ENCODE data around the gene TRDN.
"Not testable (repeated sequence)": the region's sequence is repeated elsewhere in the genome, so short reads cannot be mapped to it uniquely, and the experiment has no call there.

Gene TRDN

GRCh38 chr6:123589317-123589716, 47.4 kb downstream of the TRDN start:
- no peaks in the 10 kb centered on the region for H3K36me3 ChIP-seq (ENCODE audit: insufficient read depth, low read length)
- no peaks in the 10 kb centered on the region for H3K4me1 ChIP-seq (ENCODE audit: control insufficient read depth, insufficient read depth, low read length)
- no peak overlapping the region for H3K9ac ChIP-seq (ENCODE audit: low read depth, low read length)
- no peaks in the 10 kb centered on the region for H3K27me3 ChIP-seq (ENCODE audit: control insufficient read depth, insufficient read depth, low read length)
- H3K4me2 ChIP-seq (ENCODE audit: low read length), result peak overlapping the region; percentile 45
- no peak overlapping the region for H3K4me3 ChIP-seq (ENCODE audit: low read length)
- no peaks in the 10 kb centered on the region for H3K9me3 ChIP-seq (replicated peaks; ENCODE audit: low read length)

DNA sequence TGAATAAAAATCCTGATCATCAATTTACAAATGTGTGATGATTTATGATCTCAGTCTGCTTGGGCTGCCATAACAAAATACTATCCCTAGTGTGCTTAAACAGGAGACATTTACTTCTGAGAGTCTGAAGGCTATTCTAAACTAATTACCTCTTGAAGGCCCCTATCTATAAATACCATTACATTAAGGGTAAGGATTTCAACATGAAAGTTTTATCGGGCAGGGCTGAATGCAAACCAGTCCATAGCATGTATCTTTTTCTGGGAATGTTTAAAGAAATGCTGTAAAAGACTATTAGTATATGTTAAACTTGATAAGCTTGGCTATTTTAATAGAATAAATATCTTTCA, 48.2 kb downstream of the TRDN start:
- H3K36me3 ChIP-seq (ENCODE audit: insufficient read depth, low read length), result no peaks in the 10 kb centered on the region
- H3K4me3 ChIP-seq (ENCODE audit: low read length), result no peak overlapping the region
- no peaks in the 10 kb centered on the region for H3K4me1 ChIP-seq (ENCODE audit: control insufficient read depth, insufficient read depth, low read length)
- no peak overlapping the region for H3K4me2 ChIP-seq (ENCODE audit: low read length)
- no peaks in the 10 kb centered on the region for H3K9me3 ChIP-seq (replicated peaks; ENCODE audit: low read length)
- H3K27me3 ChIP-seq (ENCODE audit: control insufficient read depth, insufficient read depth, low read length), result no peaks in the 10 kb centered on the region
- no peak overlapping the region for H3K9ac ChIP-seq (ENCODE audit: low read depth, low read length)

- Histone ChIP-seq H3K27me3 (ENCODE audit: control insufficient read depth, insufficient read depth, low read length) (no peaks in the 10 kb centered on the region), H3K4me1 (ENCODE audit: control insufficient read depth, insufficient read depth, low read length) (no peaks in the 10 kb centered on the region), H3K4me3 (ENCODE audit: low read length) (no peak overlapping the region), H3K9ac (ENCODE audit: low read depth, low read length) (no peak overlapping the region), H3K4me2 (ENCODE audit: low read length) (no peak overlapping the region), H3K9me3 (replicated peaks; ENCODE audit: low read length) (no peaks in the 10 kb centered on the region), H3K36me3 (ENCODE audit: insufficient read depth, low read length) (no peaks in the 10 kb centered on the region)
Measured at GRCh38 chr6:123587838-123588545, 48.8 kb downstream of the TRDN start.

- H3K36me3 ChIP-seq (ENCODE audit: insufficient read depth, low read length); H3K27me3 ChIP-seq (ENCODE audit: control insufficient read depth, insufficient read depth, low read length); H3K9me3 ChIP-seq (replicated peaks; ENCODE audit: low read length); H3K9ac ChIP-seq (ENCODE audit: low read depth, low read length); H3K4me3 ChIP-seq (ENCODE audit: low read length); H3K4me2 ChIP-seq (ENCODE audit: low read length); H3K4me1 ChIP-seq (ENCODE audit: control insufficient read depth, insufficient read depth, low read length): not testable (repeated sequence)
Measured at GRCh38 chr6:123587407-123587806, 49.3 kb downstream of the TRDN start.

- Histone ChIP-seq H3K4me1 (ENCODE audit: control insufficient read depth, insufficient read depth, low read length) (no peaks in the 10 kb centered on the region), H3K27me3 (ENCODE audit: control insufficient read depth, insufficient read depth, low read length) (no peaks in the 10 kb centered on the region), H3K4me3 (ENCODE audit: low read length) (no peak overlapping the region), H3K9ac (ENCODE audit: low read depth, low read length) (no peak overlapping the region), H3K4me2 (ENCODE audit: low read length) (no peak overlapping the region), H3K9me3 (replicated peaks; ENCODE audit: low read length) (no peaks in the 10 kb centered on the region), H3K36me3 (ENCODE audit: insufficient read depth, low read length) (no peaks in the 10 kb centered on the region)
Measured at GRCh38 chr6:123580331-123580730, 56.4 kb downstream of the TRDN start.

- Histone ChIP-seq H3K27me3 (ENCODE audit: control insufficient read depth, insufficient read depth, low read length) (no peaks in the 10 kb centered on the region), H3K4me1 (ENCODE audit: control insufficient read depth, insufficient read depth, low read length) (no peaks in the 10 kb centered on the region), H3K4me2 (ENCODE audit: low read length) (no peak overlapping the region), H3K4me3 (ENCODE audit: low read length) (no peak overlapping the region), H3K9me3 (replicated peaks; ENCODE audit: low read length) (no peaks in the 10 kb centered on the region), H3K36me3 (ENCODE audit: insufficient read depth, low read length) (no peaks in the 10 kb centered on the region), H3K9ac (ENCODE audit: low read depth, low read length) (no peak overlapping the region)
Measured at GRCh38 chr6:123575188-123575587, 61.6 kb downstream of the TRDN start.

- Histone ChIP-seq H3K9me3 (replicated peaks; ENCODE audit: low read length) (no peaks in the 10 kb centered on the region), H3K4me3 (ENCODE audit: low read length) (peak overlapping the region; percentile 29), H3K4me2 (ENCODE audit: low read length) (peak overlapping the region; percentile 62), H3K4me1 (ENCODE audit: control insufficient read depth, insufficient read depth, low read length) (no peaks in the 10 kb centered on the region), H3K36me3 (ENCODE audit: insufficient read depth, low read length) (no peaks in the 10 kb centered on the region), H3K27me3 (ENCODE audit: control insufficient read depth, insufficient read depth, low read length) (no peaks in the 10 kb centered on the region), H3K9ac (ENCODE audit: low read depth, low read length) (no peak overlapping the region)
Measured at GRCh38 chr6:123570813-123571684, 65.7 kb downstream of the TRDN start.

- Histone ChIP-seq H3K9ac (ENCODE audit: low read depth, low read length) (no peak overlapping the region), H3K4me1 (ENCODE audit: control insufficient read depth, insufficient read depth, low read length) (no peaks in the 10 kb centered on the region), H3K4me3 (ENCODE audit: low read length) (no peak overlapping the region), H3K9me3 (replicated peaks; ENCODE audit: low read length) (no peaks in the 10 kb centered on the region), H3K27me3 (ENCODE audit: control insufficient read depth, insufficient read depth, low read length) (no peaks in the 10 kb centered on the region), H3K4me2 (ENCODE audit: low read length) (no peak overlapping the region), H3K36me3 (ENCODE audit: insufficient read depth, low read length) (no peaks in the 10 kb centered on the region)
Measured at GRCh38 chr6:123569575-123569974, 67.2 kb downstream of the TRDN start.

GRCh38 chr6:123565529-123565928, 71.2 kb downstream of the TRDN start:
- H3K9me3 ChIP-seq (replicated peaks; ENCODE audit: low read length), result no peaks in the 10 kb centered on the region
- no peaks in the 10 kb centered on the region for H3K27me3 ChIP-seq (ENCODE audit: control insufficient read depth, insufficient read depth, low read length)
- H3K4me1 ChIP-seq (ENCODE audit: control insufficient read depth, insufficient read depth, low read length), result no peaks in the 10 kb centered on the region
- H3K36me3 ChIP-seq (ENCODE audit: insufficient read depth, low read length), result no peaks in the 10 kb centered on the region
- H3K4me3 ChIP-seq (ENCODE audit: low read length), result no peak overlapping the region
- H3K4me2 ChIP-seq (ENCODE audit: low read length), result no peak overlapping the region
- no peak overlapping the region for H3K9ac ChIP-seq (ENCODE audit: low read depth, low read length)

DNA sequence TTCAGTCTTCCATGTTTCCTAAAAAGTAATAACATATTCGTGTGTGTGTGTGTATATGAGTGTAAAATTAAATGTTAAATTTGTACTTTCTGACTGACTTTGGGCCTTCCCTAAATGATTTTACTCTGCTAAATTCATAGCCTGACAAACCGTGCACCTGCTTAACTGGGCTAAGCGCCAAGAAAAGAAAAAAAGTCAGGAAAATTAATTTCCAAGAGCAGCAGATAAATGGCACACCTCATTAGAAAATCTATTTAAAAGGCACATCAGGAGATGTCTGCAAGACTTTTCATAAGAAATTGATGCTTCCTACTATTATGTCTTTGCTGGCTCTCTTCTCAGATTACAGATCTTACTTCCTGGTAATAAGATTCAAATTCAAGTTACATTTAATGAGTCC, 72.4 kb downstream of the TRDN start:
- H3K9me3 ChIP-seq (replicated peaks; ENCODE audit: low read length), result no peaks in the 10 kb centered on the region
- no peaks in the 10 kb centered on the region for H3K27me3 ChIP-seq (ENCODE audit: control insufficient read depth, insufficient read depth, low read length)
- H3K4me2 ChIP-seq (ENCODE audit: low read length), result no peak overlapping the region
- no peak overlapping the region for H3K9ac ChIP-seq (ENCODE audit: low read depth, low read length)
- no peaks in the 10 kb centered on the region for H3K36me3 ChIP-seq (ENCODE audit: insufficient read depth, low read length)
- no peaks in the 10 kb centered on the region for H3K4me1 ChIP-seq (ENCODE audit: control insufficient read depth, insufficient read depth, low read length)
- H3K4me3 ChIP-seq (ENCODE audit: low read length), result no peak overlapping the region

DNA sequence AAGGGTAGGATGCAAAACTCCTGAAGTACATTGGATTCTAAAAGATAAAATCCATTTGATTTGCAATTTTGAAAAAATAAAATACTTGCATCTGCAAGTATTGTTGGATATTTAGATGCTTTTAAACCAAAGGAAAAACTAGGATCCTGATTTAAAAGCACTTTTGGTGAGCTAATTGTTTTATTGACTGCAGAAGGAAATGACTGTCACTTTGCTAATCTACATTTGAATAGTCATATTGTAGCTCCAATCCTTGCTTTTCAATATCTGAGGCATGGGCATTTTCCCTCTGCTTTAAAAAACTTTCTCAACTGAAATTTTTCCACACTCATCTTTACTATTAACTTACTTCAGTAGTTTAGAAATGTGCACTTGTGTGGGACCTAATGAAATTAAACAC, 74.1 kb downstream of the TRDN start:
- Histone ChIP-seq H3K27me3 (ENCODE audit: control insufficient read depth, insufficient read depth, low read length) (no peaks in the 10 kb centered on the region), H3K9me3 (replicated peaks; ENCODE audit: low read length) (no peaks in the 10 kb centered on the region), H3K4me2 (ENCODE audit: low read length) (no peak overlapping the region), H3K9ac (ENCODE audit: low read depth, low read length) (no peak overlapping the region), H3K36me3 (ENCODE audit: insufficient read depth, low read length) (no peaks in the 10 kb centered on the region), H3K4me3 (ENCODE audit: low read length) (no peak overlapping the region), H3K4me1 (ENCODE audit: control insufficient read depth, insufficient read depth, low read length) (no peaks in the 10 kb centered on the region)

- Histone ChIP-seq H3K4me3 (ENCODE audit: low read length) (no peak overlapping the region), H3K9me3 (replicated peaks; ENCODE audit: low read length) (no peaks in the 10 kb centered on the region), H3K4me1 (ENCODE audit: control insufficient read depth, insufficient read depth, low read length) (no peaks in the 10 kb centered on the region), H3K27me3 (ENCODE audit: control insufficient read depth, insufficient read depth, low read length) (no peaks in the 10 kb centered on the region), H3K36me3 (ENCODE audit: insufficient read depth, low read length) (no peaks in the 10 kb centered on the region), H3K4me2 (ENCODE audit: low read length) (no peak overlapping the region), H3K9ac (ENCODE audit: low read depth, low read length) (no peak overlapping the region)
Measured at GRCh38 chr6:123562264-123562663, 74.5 kb downstream of the TRDN start.
